ENCODE data around the gene SRSF9. TPM values are rescaled to one million over a fixed set of nuclear protein-coding genes. Genes with fewer than 3 reads are reported as not detected.

SRSF9 gene
- total RNA-seq, 1 donor from 2014 or later: 115 TPM

- Histone ChIP-seq H3K27ac (no peak overlapping the region), H3K36me3 (peaks cover 7% of the 10 kb centered on the region), H3K9me3 (no peaks in the 10 kb centered on the region), H3K4me3 (no peak overlapping the region), H3K27me3 (ENCODE audit: low read depth) (no peaks in the 10 kb centered on the region), H3K4me1 (no peaks in the 10 kb centered on the region)
- no peak for DNase-seq
- intact Hi-C loops (cut with DNase I): no loop called here
- no peak for ATAC-seq
- no peak for TF ChIP-seq CTCF (IDR thresholded peaks at IDR 0.05)
These were observed 16.7 kb upstream of the SRSF9 start for GRCh38 chr12:120485961-120486881.

- H3K4me1 ChIP-seq: no peaks in the 10 kb centered on the region
- H3K36me3 ChIP-seq: no peaks in the 10 kb centered on the region
- H3K27me3 ChIP-seq (ENCODE audit: low read depth): no peaks in the 10 kb centered on the region
- no peak overlapping the region for H3K4me3 ChIP-seq
- no peak overlapping the region for H3K27ac ChIP-seq
- no peak for TF ChIP-seq CTCF (IDR thresholded peaks at IDR 0.05)
- no peak for ATAC-seq
- intact Hi-C loops (cut with DNase I): no loop called here
- DNase-seq: no peak
- H3K9me3 ChIP-seq: no peaks in the 10 kb centered on the region
These were observed 14.1 kb upstream of the SRSF9 start for GRCh38 chr12:120483621-120484020.

GRCh38 chr12:120481022-120481767 is 11.6 kb upstream of the SRSF9 start:
- H3K36me3 ChIP-seq: no peaks in the 10 kb centered on the region
- H3K4me1 ChIP-seq: no peaks in the 10 kb centered on the region
- no peak for DNase-seq
- H3K4me3 ChIP-seq: no peak overlapping the region
- TF ChIP-seq CTCF (IDR thresholded peaks at IDR 0.05): no peak
- no peak for ATAC-seq
- H3K27ac ChIP-seq: no peak overlapping the region
- intact Hi-C loops (cut with DNase I): no loop called here
- H3K27me3 ChIP-seq (ENCODE audit: low read depth): no peaks in the 10 kb centered on the region
- H3K9me3 ChIP-seq: no peaks in the 10 kb centered on the region

DNA sequence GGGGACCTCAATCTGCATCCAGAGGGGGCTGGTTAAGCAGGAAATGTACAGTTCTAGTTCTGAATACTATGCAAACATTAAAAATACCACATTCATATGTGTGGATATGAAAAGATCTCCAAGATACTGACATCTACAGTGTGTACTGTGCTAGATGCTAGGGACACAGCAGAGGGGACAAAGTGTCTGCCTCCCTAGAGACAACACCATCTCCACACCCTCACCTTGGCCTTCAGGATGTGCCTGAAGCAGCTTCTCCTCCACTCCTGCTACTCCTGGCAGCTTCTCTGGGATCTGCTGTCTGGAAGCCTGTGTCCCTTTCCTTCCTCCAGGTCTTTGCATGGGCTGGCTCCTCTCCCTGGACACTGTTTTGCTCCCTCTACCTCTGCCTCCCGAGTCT is 10.7 kb upstream of the SRSF9 start:
- DNase-seq: no peak
- Histone ChIP-seq H3K9me3 (no peaks in the 10 kb centered on the region), H3K4me1 (no peaks in the 10 kb centered on the region), H3K4me3 (no peak overlapping the region), H3K27me3 (ENCODE audit: low read depth) (no peaks in the 10 kb centered on the region), H3K36me3 (no peaks in the 10 kb centered on the region), H3K27ac (peak overlapping the region; percentile 9)
- ATAC-seq: peak in 1 of 2 donors; percentile 41
- no peak for TF ChIP-seq CTCF (IDR thresholded peaks at IDR 0.05)
- intact Hi-C loops (cut with DNase I): no loop called here

- no peak for DNase-seq
- no peak for TF ChIP-seq CTCF (IDR thresholded peaks at IDR 0.05)
- no peaks in the 10 kb centered on the region for H3K36me3 ChIP-seq
- H3K27ac ChIP-seq: no peak overlapping the region
- intact Hi-C loops (cut with DNase I): no loop called here
- no peak for ATAC-seq
- no peak overlapping the region for H3K4me3 ChIP-seq
- no peaks in the 10 kb centered on the region for H3K9me3 ChIP-seq
- H3K27me3 ChIP-seq (ENCODE audit: low read depth): no peaks in the 10 kb centered on the region
- H3K4me1 ChIP-seq: no peaks in the 10 kb centered on the region
These were observed 9.9 kb upstream of the SRSF9 start for GRCh38 chr12:120479458-120479857.

All from lower lobe of right lung (tissue), 2 donors.